ENCODE data around the gene PRRT1B. TPM values are rescaled to one million over a fixed set of nuclear protein-coding genes. Genes with fewer than 3 reads are reported as not detected.

PRRT1B gene
- total RNA-seq, 4 donors from 2014 or later: not detected

GRCh38 chr9:131579789-131580211 is 34.5 kb downstream of the PRRT1B start:
- TF ChIP-seq EP300 (IDR thresholded peaks at IDR 0.05) (no peak), POLR2AphosphoS5 (IDR thresholded peaks at IDR 0.05) (no peak), POLR2A (IDR thresholded peaks at IDR 0.05) (no peak), CTCF (IDR thresholded peaks at IDR 0.05) (no peak)
- H3K4me3 ChIP-seq: no peak overlapping the region
- no CpG with 5 or more reads among the region's 8 CpGs for WGBS
- no peaks in the 10 kb centered on the region for H3K4me1 ChIP-seq
- H3K27ac ChIP-seq: no peak overlapping the region
- no peak for DNase-seq (ENCODE audit: low spot score in 2 of 2)
- no peaks in the 10 kb centered on the region for H3K9me3 ChIP-seq
- no peaks in the 10 kb centered on the region for H3K27me3 ChIP-seq
- peaks cover 93% of the 10 kb centered on the region for H3K36me3 ChIP-seq

GRCh38 chr9:131580358-131580757 is 35.0 kb downstream of the PRRT1B start:
- no peaks in the 10 kb centered on the region for H3K27me3 ChIP-seq
- H3K4me1 ChIP-seq: no peaks in the 10 kb centered on the region
- no peak for TF ChIP-seq POLR2AphosphoS5 (IDR thresholded peaks at IDR 0.05)
- TF ChIP-seq EP300 (IDR thresholded peaks at IDR 0.05): no peak
- TF ChIP-seq POLR2A (IDR thresholded peaks at IDR 0.05): no peak
- TF ChIP-seq CTCF (IDR thresholded peaks at IDR 0.05): no peak
- H3K36me3 ChIP-seq: peaks cover 93% of the 10 kb centered on the region
- DNase-seq (ENCODE audit: low spot score in 2 of 2): no peak
- no peak overlapping the region for H3K4me3 ChIP-seq
- 89% methylated on average over 4 of the region's 9 CpGs for WGBS
- no peak overlapping the region for H3K27ac ChIP-seq
- no peaks in the 10 kb centered on the region for H3K9me3 ChIP-seq

GRCh38 chr9:131582056-131582455 is 36.7 kb downstream of the PRRT1B start:
- no peak overlapping the region for H3K27ac ChIP-seq
- DNase-seq (ENCODE audit: low spot score in 2 of 2): no peak
- peaks cover 85% of the 10 kb centered on the region for H3K36me3 ChIP-seq
- H3K9me3 ChIP-seq: no peaks in the 10 kb centered on the region
- no peak for TF ChIP-seq POLR2AphosphoS5 (IDR thresholded peaks at IDR 0.05)
- TF ChIP-seq CTCF (IDR thresholded peaks at IDR 0.05): no peak
- no peak for TF ChIP-seq EP300 (IDR thresholded peaks at IDR 0.05)
- TF ChIP-seq POLR2A (IDR thresholded peaks at IDR 0.05): no peak
- WGBS: 81% methylated on average over 10 of the region's 10 CpGs
- H3K27me3 ChIP-seq: no peaks in the 10 kb centered on the region
- no peaks in the 10 kb centered on the region for H3K4me1 ChIP-seq
- H3K4me3 ChIP-seq: no peak overlapping the region

- Histone ChIP-seq H3K27me3 (no peaks in the 10 kb centered on the region), H3K4me1 (no peaks in the 10 kb centered on the region), H3K4me3 (no peak overlapping the region), H3K27ac (no peak overlapping the region), H3K36me3 (peaks cover 84% of the 10 kb centered on the region), H3K9me3 (no peaks in the 10 kb centered on the region)
- no peak for DNase-seq (ENCODE audit: low spot score in 2 of 2)
- TF ChIP-seq POLR2A (IDR thresholded peaks at IDR 0.05): no peak
- no peak for TF ChIP-seq CTCF (IDR thresholded peaks at IDR 0.05)
- no peak for TF ChIP-seq POLR2AphosphoS5 (IDR thresholded peaks at IDR 0.05)
- no peak for TF ChIP-seq EP300 (IDR thresholded peaks at IDR 0.05)
- 91% methylated on average over 22 of the region's 27 CpGs for WGBS
Measured at GRCh38 chr9:131582466-131583336, 37.4 kb downstream of the PRRT1B start.

GRCh38 chr9:131583337-131583645 is 38.0 kb downstream of the PRRT1B start:
- H3K27me3 ChIP-seq: no peaks in the 10 kb centered on the region
- no peak for DNase-seq (ENCODE audit: low spot score in 2 of 2)
- peaks cover 84% of the 10 kb centered on the region for H3K36me3 ChIP-seq
- no CpG with 5 or more reads among the region's 5 CpGs for WGBS
- H3K4me1 ChIP-seq: no peaks in the 10 kb centered on the region
- H3K4me3 ChIP-seq: no peak overlapping the region
- H3K27ac ChIP-seq: no peak overlapping the region
- H3K9me3 ChIP-seq: no peaks in the 10 kb centered on the region
- TF ChIP-seq EP300 (IDR thresholded peaks at IDR 0.05) (no peak), POLR2A (IDR thresholded peaks at IDR 0.05) (no peak), POLR2AphosphoS5 (IDR thresholded peaks at IDR 0.05) (no peak), CTCF (IDR thresholded peaks at IDR 0.05) (no peak)
